Measurements from ENCODE around the gene BPGM.

- TF ChIP-seq CTCF (IDR thresholded peaks at IDR 0.05), result no peak
- TF ChIP-seq POLR2A (IDR thresholded peaks at IDR 0.05), result no peak
Observed at GRCh38 chr7:134703241-134703594, 56.6 kb downstream of the BPGM start.

All from thyroid gland (tissue), 4 donors.